ENCODE data around the gene POU2F2. TPM values are rescaled to one million over a fixed set of nuclear protein-coding genes. Genes with fewer than 3 reads are reported as not detected.

Gene POU2F2
- total and polyA plus RNA-seq, 3 experiments from 2014 or later = 8.5 to 47.9 (median 46.7) TPM

DNA sequence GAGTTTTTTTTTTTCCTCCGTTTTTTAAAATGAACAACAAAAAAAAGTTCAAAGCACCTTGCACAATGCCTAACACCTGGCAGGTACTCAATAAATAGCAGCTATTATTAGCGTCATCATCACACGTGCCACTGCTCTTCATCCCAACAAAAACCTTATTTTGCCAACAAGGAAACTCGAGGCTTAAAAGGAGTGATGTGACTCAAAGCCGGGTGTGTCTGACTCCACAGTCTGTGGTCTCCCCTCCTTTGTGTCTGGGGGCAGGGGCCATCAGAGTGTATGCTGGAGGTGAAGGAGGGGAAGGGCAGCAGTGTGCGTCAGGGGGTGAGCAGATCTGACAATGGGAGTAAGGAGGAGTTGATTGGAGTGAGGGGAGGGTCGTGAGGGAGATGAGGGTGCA is 34.1 kb upstream of the POU2F2 start:
- no peaks in the 10 kb centered on the region for H3K4me1 Mint-ChIP-seq
- POLR2A ChIA-PET = no interaction called here
- peaks cover 0 to 3% (median 0%) of the 10 kb centered on the region in 3 donors for H3K36me3 Mint-ChIP-seq
- H3K4me3 Mint-ChIP-seq = no peak overlapping the region
- H3K27me3 Mint-ChIP-seq = peaks cover 0 to 2% of the 10 kb centered on the region in 2 donors
- CTCF ChIA-PET = interaction anchor here (1.6 kb wide), 1 partner anchor 10 kb away, joined by 4 read pairs; no protein-coding TSS in a partner anchor
- Histone ChIP-seq H3K27ac (ENCODE audit: low read depth, low read length) (no peak overlapping the region), H3K9me3 (ENCODE audit: low read length) (no peaks in the 10 kb centered on the region), H3K36me3 (ENCODE audit: insufficient read depth, low read length) (no peaks in the 10 kb centered on the region), H3K27me3 (ENCODE audit: insufficient read depth, low read length, poor library complexity, severe bottlenecking) (no peaks in the 10 kb centered on the region), H3K4me1 (ENCODE audit: insufficient read depth, low read length) (no peaks in the 10 kb centered on the region), H3K4me3 (ENCODE audit: low read length) (no peak overlapping the region)
- no peak overlapping the region for H3K27ac Mint-ChIP-seq
- H3K9me3 Mint-ChIP-seq = no peaks in the 10 kb centered on the region
- no peak for DNase-seq

DNA sequence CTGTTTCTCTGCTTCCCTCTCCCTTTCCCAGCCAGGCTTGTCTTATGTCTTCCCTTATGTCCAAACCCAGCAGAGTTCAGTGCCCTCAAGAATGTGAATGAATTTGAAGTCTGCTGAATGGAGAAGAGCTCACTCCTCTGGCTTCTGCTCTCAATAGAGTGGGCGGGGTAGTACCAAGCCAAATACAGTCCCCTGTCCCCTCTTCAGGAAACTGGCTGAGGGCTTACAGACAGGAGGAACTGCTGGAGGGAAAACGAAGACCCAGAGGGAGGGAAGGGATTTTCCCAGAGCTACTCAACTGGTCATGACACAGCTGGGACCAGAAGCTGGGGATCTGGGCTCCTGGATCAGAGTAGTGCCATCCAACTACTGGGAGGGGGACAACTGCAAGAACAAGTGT is 32.9 kb upstream of the POU2F2 start:
- Mint-ChIP-seq H3K27ac (peak overlapping the region in 1 of 8 donors; percentile 74), H3K27me3 (peaks cover 0 to 2% of the 10 kb centered on the region in 2 donors), H3K36me3 (no peaks in the 10 kb centered on the region), H3K9me3 (no peaks in the 10 kb centered on the region), H3K4me1 (peaks cover under 1% of the 10 kb centered on the region in 3 donors), H3K4me3 (no peak overlapping the region)
- H3K36me3 ChIP-seq (ENCODE audit: insufficient read depth, low read length) = no peaks in the 10 kb centered on the region
- CTCF ChIA-PET = interaction anchor here (0.7 to 1.0 kb wide), 3 partner anchors 11 to 32 kb away, joined by 3 to 4 read pairs (median 3); no protein-coding TSS in a partner anchor
- H3K27me3 ChIP-seq (ENCODE audit: insufficient read depth, low read length, poor library complexity, severe bottlenecking) = no peaks in the 10 kb centered on the region
- no peak overlapping the region for H3K27ac ChIP-seq (ENCODE audit: low read depth, low read length)
- H3K4me1 ChIP-seq (ENCODE audit: insufficient read depth, low read length) = no peaks in the 10 kb centered on the region
- H3K9me3 ChIP-seq (ENCODE audit: low read length) = no peaks in the 10 kb centered on the region
- DNase-seq = no peak
- POLR2A ChIA-PET = interaction anchor here (0.6 kb wide), 1 partner anchor 63 kb away, joined by 3 read pairs; no protein-coding TSS in a partner anchor
- H3K4me3 ChIP-seq (ENCODE audit: low read length) = no peak overlapping the region

DNA sequence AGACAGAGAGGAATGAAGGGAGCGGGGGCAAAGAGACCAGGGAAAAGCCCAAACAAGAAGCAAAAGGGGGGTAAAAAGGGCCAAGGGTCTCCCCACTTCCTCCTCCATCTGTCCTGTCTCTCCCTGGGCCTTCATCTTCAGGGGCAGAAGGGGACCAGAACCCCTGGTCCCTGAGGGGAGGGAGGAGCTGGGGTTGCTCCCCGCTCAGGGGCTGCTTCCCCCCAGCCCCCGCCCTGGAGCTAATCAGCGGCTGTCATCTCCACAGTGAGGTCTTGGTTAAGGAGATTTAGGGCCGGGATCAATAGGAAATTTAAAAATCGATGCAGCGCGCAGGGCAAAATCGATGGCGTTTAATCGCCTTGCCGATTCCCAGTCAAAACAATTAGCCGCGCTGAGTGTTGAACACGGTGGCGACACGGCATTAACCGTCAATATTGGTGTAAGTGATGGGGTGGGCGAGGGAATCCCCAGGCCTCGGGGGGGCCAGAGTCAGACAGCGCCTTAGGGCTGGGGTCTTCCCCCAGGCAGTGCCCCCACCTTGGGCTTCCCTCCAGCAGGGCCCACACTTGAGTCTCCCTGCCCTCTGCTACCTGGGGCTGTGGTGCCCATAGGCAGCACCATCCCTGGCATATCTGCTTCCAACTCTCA is 29.5 kb upstream of the POU2F2 start:
- POLR2A ChIA-PET = no interaction called here
- Histone ChIP-seq H3K4me3 (ENCODE audit: low read length) (no peak overlapping the region), H3K36me3 (ENCODE audit: insufficient read depth, low read length) (no peaks in the 10 kb centered on the region), H3K9me3 (ENCODE audit: low read length) (no peaks in the 10 kb centered on the region), H3K27ac (ENCODE audit: low read depth, low read length) (no peak overlapping the region), H3K4me1 (ENCODE audit: insufficient read depth, low read length) (no peaks in the 10 kb centered on the region), H3K27me3 (ENCODE audit: insufficient read depth, low read length, poor library complexity, severe bottlenecking) (no peaks in the 10 kb centered on the region)
- CTCF ChIA-PET = no interaction called here
- peaks cover 0 to 2% of the 10 kb centered on the region in 2 donors for H3K27me3 Mint-ChIP-seq
- no peaks in the 10 kb centered on the region for H3K9me3 Mint-ChIP-seq
- no peak for DNase-seq
- H3K36me3 Mint-ChIP-seq = peaks cover 0 to 6% (median 4%) of the 10 kb centered on the region in 3 donors
- no peak overlapping the region for H3K4me3 Mint-ChIP-seq
- H3K27ac Mint-ChIP-seq = no peak overlapping the region
- peaks cover 6 to 7% (median 6%) of the 10 kb centered on the region in 3 donors for H3K4me1 Mint-ChIP-seq

DNA sequence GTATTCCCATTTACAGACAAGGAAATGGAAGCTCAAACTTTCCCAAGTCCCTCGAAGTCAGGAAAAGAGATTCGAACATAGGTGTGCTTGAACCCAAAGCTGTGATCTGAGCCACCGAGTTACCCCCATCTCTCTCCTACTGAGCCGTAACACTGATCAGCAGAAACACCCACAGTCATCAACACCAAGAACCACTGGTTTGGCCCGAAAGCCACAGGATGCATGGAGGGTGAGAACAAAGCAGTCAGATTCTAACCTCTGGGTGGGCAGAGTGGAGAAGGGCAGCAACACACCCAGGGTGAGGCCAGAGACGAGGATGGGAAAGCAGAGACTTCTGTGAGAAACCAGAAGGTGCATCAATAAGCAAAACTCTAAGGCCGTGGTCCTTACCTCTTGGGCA is 27.7 kb upstream of the POU2F2 start:
- POLR2A ChIA-PET = no interaction called here
- Mint-ChIP-seq H3K27me3 (peaks cover 0 to 2% of the 10 kb centered on the region in 2 donors), H3K36me3 (peaks cover 0 to 12% (median 6%) of the 10 kb centered on the region in 3 donors), H3K9me3 (no peaks in the 10 kb centered on the region), H3K4me3 (peak overlapping the region in 2 of 7 donors; percentile 39 to 41), H3K27ac (no peak overlapping the region), H3K4me1 (peaks cover 11 to 13% (median 12%) of the 10 kb centered on the region in 3 donors)
- H3K9me3 ChIP-seq (ENCODE audit: low read length) = no peaks in the 10 kb centered on the region
- no peak overlapping the region for H3K4me3 ChIP-seq (ENCODE audit: low read length)
- no peaks in the 10 kb centered on the region for H3K27me3 ChIP-seq (ENCODE audit: insufficient read depth, low read length, poor library complexity, severe bottlenecking)
- H3K27ac ChIP-seq (ENCODE audit: low read depth, low read length) = no peak overlapping the region
- no peaks in the 10 kb centered on the region for H3K36me3 ChIP-seq (ENCODE audit: insufficient read depth, low read length)
- CTCF ChIA-PET = no interaction called here
- DNase-seq = no peak
- H3K4me1 ChIP-seq (ENCODE audit: insufficient read depth, low read length) = no peaks in the 10 kb centered on the region

DNA sequence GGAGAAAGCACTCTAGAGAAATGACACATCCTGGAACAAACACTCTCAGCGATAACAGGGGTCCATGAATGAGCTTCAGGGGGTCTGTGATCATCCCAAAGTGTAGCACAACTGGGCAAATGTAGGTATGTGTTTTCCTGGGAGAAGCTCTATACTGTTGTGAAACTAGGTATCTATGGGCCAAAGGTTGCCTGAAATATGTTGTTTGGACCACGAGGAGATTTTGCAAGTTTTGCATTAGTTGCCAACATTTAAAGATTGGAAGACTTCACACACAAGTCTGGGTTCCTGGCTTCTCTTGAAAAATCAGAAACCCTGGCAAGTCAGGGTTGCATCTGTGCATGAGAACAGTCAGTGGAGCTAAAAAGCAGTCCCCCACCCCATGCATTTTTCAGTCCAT is 26.7 kb upstream of the POU2F2 start:
- DNase-seq = no peak
- Histone ChIP-seq H3K4me1 (ENCODE audit: insufficient read depth, low read length) (no peaks in the 10 kb centered on the region), H3K27ac (ENCODE audit: low read depth, low read length) (no peak overlapping the region), H3K9me3 (ENCODE audit: low read length) (no peaks in the 10 kb centered on the region), H3K36me3 (ENCODE audit: insufficient read depth, low read length) (no peaks in the 10 kb centered on the region), H3K27me3 (ENCODE audit: insufficient read depth, low read length, poor library complexity, severe bottlenecking) (no peaks in the 10 kb centered on the region), H3K4me3 (ENCODE audit: low read length) (no peak overlapping the region)
- ChIA-PET CTCF (no interaction called here), POLR2A (no interaction called here)
- H3K27ac Mint-ChIP-seq = peak overlapping the region in 1 of 8 donors; percentile 61
- peaks cover 0 to 12% (median 6%) of the 10 kb centered on the region in 3 donors for H3K36me3 Mint-ChIP-seq
- no peak overlapping the region for H3K4me3 Mint-ChIP-seq
- H3K4me1 Mint-ChIP-seq = peaks cover 20 to 22% (median 21%) of the 10 kb centered on the region in 3 donors
- H3K27me3 Mint-ChIP-seq = peaks cover 0 to 2% of the 10 kb centered on the region in 2 donors
- no peaks in the 10 kb centered on the region for H3K9me3 Mint-ChIP-seq

DNA sequence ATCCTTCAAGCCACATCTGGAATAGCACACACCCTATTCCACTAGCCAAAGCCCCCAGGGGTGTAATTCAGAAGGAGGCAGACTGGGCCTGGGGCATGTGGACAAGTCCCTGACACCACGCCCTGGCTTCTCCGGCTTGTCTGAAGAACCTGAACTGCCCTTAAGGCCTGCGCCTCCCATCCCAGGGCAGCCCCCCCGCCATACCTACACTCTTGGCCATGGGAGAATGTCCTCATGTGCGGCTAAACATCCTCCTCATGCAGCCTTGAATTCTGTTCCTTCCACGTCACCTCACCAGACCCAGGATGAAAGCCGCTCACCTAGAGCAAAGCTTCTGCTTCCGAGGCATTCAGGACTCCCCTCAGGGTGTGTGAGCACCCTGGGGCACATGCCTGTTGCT is 24.3 kb upstream of the POU2F2 start:
- DNase-seq = no peak
- CTCF ChIA-PET = no interaction called here
- H3K9me3 Mint-ChIP-seq = no peaks in the 10 kb centered on the region

DNA sequence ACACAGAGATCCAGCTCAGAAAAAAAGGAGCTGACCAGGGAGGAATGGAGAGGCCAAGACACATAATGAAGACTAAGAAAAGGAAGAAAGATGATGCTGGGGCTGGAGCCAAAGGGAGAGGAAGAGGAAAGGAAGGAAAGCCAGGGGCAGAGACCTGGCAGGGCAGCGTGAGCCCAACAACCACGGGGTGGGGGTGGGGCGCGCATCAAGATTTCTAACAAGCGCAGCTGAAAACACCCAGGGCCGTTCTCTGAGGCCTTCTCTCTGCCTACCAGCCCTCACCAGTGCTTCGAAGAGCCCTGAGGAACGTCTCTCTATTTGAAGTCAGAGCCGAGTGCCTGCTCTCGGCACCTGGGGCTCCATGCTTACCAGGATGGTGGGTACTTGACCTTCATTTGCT is 23.6 kb upstream of the POU2F2 start:
- no peak overlapping the region for H3K4me3 ChIP-seq (ENCODE audit: low read length)
- CTCF ChIA-PET = no interaction called here
- no peaks in the 10 kb centered on the region for H3K4me1 ChIP-seq (ENCODE audit: insufficient read depth, low read length)
- H3K36me3 ChIP-seq (ENCODE audit: insufficient read depth, low read length) = no peaks in the 10 kb centered on the region
- POLR2A ChIA-PET = no interaction called here
- no peak overlapping the region for H3K27ac ChIP-seq (ENCODE audit: low read depth, low read length)
- Mint-ChIP-seq H3K36me3 (peaks cover 0 to 12% (median 8%) of the 10 kb centered on the region in 3 donors), H3K27me3 (peaks cover 0 to 5% of the 10 kb centered on the region in 2 donors), H3K27ac (peak overlapping the region in 1 of 8 donors; percentile 68), H3K4me1 (peaks cover 24 to 25% (median 25%) of the 10 kb centered on the region in 3 donors), H3K9me3 (no peaks in the 10 kb centered on the region), H3K4me3 (no peak overlapping the region)
- peaks cover 5% of the 10 kb centered on the region for H3K27me3 ChIP-seq (ENCODE audit: insufficient read depth, low read length, poor library complexity, severe bottlenecking)
- DNase-seq = no peak
- H3K9me3 ChIP-seq (ENCODE audit: low read length) = no peaks in the 10 kb centered on the region

More for the DNA sequence above, 24.3 kb upstream of the POU2F2 start:
- POLR2A ChIA-PET = no interaction called here
- no peak overlapping the region for H3K4me3 ChIP-seq (ENCODE audit: low read length)
- Mint-ChIP-seq H3K4me1 (peaks cover 24 to 25% (median 25%) of the 10 kb centered on the region in 3 donors), H3K36me3 (peaks cover 0 to 12% (median 8%) of the 10 kb centered on the region in 3 donors), H3K4me3 (no peak overlapping the region), H3K27ac (no peak overlapping the region), H3K27me3 (peaks cover 0 to 5% of the 10 kb centered on the region in 2 donors)
- no peaks in the 10 kb centered on the region for H3K9me3 ChIP-seq (ENCODE audit: low read length)
- peaks cover 4% of the 10 kb centered on the region for H3K27me3 ChIP-seq (ENCODE audit: insufficient read depth, low read length, poor library complexity, severe bottlenecking)
- H3K4me1 ChIP-seq (ENCODE audit: insufficient read depth, low read length) = no peaks in the 10 kb centered on the region
- H3K27ac ChIP-seq (ENCODE audit: low read depth, low read length) = no peak overlapping the region
- no peaks in the 10 kb centered on the region for H3K36me3 ChIP-seq (ENCODE audit: insufficient read depth, low read length)

DNA sequence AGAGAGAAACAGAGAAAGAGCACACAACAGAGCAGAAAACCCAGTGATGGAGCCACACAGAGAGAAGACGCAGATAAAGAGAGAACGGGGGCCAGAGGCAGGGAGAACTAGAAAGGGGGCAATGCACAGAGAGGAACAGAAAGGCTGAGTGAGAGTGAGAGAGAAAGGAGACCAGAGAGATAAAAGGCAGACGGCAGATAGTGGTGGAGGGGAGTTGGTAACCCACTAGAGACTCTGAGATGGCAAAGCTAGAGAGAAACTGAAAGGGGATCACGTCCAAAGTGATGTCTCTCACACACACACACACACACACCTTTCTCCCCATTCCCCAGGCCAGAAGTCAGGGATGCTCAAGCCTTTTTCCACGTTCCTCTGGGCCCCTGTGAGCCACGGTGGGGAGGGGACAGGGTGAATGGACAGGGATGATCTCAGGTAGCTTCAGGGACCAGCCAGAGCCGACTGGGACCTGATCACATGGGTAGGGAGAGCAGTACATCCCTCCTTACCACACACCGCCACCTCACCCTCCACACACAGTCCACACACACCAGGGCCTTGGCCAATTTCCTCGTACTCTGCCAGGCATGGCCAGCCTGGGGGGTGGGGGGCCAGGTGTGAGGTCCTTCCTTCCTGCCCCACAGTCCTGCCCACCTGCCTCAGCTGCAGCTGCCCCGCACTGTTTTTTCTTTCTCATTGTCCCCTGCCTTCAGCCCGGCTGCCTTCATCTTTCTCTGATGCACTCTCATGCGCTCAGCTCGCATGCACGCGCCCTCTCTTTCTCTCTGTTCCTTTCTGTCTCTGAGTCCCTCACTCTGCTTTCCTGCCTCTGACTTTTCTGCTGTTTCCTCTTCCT is 22.5 kb upstream of the POU2F2 start:
- Histone ChIP-seq H3K27ac (ENCODE audit: low read depth, low read length) (no peak overlapping the region), H3K4me1 (ENCODE audit: insufficient read depth, low read length) (no peaks in the 10 kb centered on the region), H3K36me3 (ENCODE audit: insufficient read depth, low read length) (no peaks in the 10 kb centered on the region), H3K4me3 (ENCODE audit: low read length) (no peak overlapping the region), H3K9me3 (ENCODE audit: low read length) (no peaks in the 10 kb centered on the region), H3K27me3 (ENCODE audit: insufficient read depth, low read length, poor library complexity, severe bottlenecking) (peaks cover 5% of the 10 kb centered on the region)
- Mint-ChIP-seq H3K4me3 (peak overlapping the region in 2 of 7 donors; percentile 2 to 34), H3K4me1 (peaks cover 19 to 20% (median 20%) of the 10 kb centered on the region in 3 donors), H3K27ac (peak overlapping the region in 7 of 8 donors; percentile 7 to 79 (median 43)), H3K36me3 (peaks cover 0 to 12% (median 5%) of the 10 kb centered on the region in 3 donors), H3K27me3 (peaks cover 0 to 5% of the 10 kb centered on the region in 2 donors), H3K9me3 (no peaks in the 10 kb centered on the region)
- ChIA-PET POLR2A (no interaction called here), CTCF (no interaction called here)
- DNase-seq = no peak
